HG02763 (cell line): ENCODE measurements around the gene BICRA.

Experiments used
- ATAC-seq: cut with Tn5 transposase; IDR thresholded peaks from one replicate; pipeline ENCODE4 v1.9.1; 2021; ENCODE audit warnings: mild to moderate bottlenecking, moderate library complexity; ENCODE audit not compliant: unreplicated experiment

Gene BICRA

GRCh38 chr19:47600246-47601179 lies 8.4 kb upstream of the BICRA start:
- ATAC-seq = peak; percentile 95

GRCh38 chr19:47601180-47601904 lies 7.6 kb upstream of the BICRA start:
- no peak for ATAC-seq

- ATAC-seq = no peak
Observed at GRCh38 chr19:47603706-47604565, 5.0 kb upstream of the BICRA start.

- no peak for ATAC-seq
Observed at GRCh38 chr19:47607564-47608073, 1.3 kb upstream of the BICRA start.

DNA sequence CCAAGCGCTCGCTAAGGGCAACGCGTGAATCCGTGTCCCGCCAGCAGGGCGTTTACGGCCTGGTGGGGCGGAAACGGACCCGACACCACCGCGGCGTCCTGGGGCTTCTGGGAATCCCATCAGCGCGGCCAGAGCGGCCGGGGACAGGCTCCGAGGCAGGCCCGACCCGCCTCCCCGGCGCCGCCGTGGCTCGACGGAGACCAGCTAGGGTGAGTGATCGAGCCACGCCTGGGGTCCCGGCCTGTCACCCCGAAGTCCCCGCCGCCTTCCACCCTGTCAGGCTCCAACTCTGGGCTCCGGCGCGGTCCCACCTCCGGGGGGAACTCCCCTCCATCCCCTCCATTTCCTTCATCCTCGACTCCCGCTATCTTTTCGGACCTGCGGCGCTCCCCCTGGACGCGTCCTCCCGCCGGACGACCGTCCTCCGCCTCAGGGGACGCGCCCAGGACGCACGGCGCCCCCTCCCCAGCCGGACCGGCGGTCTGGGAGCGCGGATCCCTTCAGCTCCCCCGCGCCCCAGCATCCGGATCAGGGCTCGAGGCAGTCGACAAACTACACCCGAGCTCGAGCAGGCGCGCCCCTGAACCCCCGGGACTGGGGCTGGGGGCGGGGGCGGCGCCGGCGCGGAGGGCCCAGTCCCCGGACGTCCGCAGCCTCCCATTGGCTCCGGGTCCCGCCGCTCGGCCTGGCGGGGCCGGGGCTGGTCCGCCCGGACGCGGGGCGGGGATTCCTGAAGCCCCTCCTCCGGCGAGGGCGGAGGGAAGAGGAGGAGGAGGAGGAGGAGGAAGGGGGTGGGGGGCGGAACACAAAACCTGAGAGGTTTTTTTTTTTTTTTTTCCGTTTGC lies 638 bp upstream of the BICRA start:
- peak; percentile 80 for ATAC-seq

DNA sequence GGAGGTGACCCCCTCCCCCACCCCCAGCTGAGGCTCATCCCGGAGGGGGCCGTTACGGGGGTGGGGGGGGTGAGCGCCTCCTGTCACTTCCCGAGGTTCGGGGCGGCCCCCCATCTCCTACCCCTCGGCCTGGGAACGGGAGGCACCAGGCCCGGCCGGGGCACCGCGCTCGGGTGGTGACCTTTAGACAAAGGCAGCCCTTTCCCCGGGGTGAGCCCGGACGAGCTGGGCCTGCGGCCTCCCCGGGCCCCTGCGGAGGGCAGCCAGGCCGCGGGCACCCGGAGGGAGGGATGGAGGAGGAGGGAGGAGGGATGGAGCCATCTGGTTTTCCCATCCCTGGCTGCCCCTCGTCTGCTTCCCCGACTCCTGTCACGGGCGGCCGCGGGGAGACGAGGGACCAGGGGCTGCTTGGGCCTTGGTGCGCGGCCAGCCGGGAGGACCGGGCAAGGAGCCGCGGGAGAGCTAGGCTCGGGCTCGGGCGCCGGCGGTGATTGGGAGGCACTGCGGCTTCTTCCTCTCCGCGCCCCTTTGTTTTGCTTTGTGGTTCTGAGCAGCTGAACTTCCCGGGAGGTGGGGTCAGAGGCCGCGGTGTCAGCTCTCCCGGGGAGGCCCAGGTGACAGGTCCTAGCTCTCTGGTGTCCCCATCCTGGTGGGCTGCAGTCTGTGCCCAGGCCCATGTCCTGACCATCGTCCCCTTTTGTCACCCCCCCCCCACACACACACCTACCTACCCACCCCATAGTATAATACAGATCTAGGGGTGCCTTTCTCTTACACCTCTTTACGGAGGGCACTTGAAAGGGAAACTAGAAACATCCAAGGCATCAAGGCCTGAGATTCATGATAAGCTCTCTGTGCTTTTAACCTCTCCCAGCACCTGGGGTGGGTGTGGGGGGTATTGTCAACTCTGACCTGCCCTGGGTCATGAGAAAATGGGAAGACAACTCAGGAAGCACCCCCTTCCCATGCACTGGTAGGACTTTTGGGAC lies 1.3 kb downstream of the BICRA start:
- no peak for ATAC-seq

- no peak for ATAC-seq
Observed at GRCh38 chr19:47610902-47611301, 2.0 kb downstream of the BICRA start.

DNA sequence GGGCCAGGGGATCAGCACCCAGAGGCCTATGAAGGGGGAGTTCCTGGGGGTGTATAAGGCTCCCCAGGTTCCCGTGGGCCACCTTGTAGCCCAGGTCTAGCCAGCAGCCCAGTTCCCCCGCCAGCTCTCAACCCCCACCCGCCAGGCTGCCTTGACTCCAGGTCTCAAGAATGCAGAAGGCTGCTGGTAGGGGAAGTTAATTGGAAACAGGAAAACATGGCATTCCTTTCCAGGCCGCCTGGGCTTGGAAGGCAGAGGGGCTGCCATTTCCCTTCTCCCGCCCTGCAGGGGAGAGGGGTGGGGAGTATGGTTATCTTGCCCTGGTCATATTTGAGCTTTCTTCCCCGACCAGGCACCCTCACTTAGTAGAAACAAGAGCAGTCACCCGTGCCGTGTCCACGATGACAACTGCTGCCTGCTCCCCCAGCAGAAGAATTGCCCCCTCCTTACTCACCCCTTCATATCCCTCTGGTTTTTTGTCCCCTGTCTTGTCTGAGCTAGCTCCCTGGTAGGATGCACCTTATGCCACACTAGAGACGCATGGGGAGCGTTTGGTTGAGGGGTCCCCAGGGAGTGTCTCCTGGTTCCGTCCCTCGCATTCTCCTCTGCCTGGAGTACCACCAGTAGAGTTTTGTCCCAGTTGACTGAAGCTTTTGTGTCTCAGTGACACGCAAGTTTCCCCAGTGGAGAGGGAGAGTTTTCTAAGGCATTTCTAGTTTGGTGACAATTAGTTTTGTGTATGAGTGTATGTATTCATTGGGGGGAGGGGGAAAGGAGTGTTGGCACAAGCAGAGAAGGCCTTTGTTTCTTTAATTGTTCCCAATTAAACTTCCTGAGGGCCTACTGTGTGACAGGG lies 4.5 kb downstream of the BICRA start:
- ATAC-seq = no peak

GRCh38 chr19:47614021-47614295 lies 5.0 kb downstream of the BICRA start:
- ATAC-seq = no peak

- no peak for ATAC-seq
Observed at GRCh38 chr19:47614559-47614958, 5.6 kb downstream of the BICRA start.

DNA sequence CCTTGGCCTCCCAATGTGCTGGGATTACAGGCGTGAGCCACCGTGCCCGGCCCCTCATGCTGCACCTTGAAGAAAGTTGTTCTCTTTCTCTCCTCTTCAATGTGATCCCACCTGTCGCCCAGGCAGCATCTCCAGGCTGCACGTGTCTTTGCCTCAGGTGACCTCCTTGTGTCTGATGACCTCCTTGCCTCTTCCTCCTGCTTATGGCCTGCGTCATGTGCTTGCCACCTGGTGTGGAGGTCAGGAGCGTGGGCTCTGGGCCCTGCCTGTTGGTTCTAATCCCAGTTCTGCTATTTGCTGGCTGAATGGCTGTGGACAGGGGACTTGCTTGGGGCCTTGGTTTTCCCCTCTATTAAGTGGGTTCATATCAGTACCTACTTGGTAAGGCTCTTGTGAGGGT lies 6.3 kb downstream of the BICRA start:
- ATAC-seq = no peak

- ATAC-seq = no peak
Observed at GRCh38 chr19:47615714-47616113, 6.8 kb downstream of the BICRA start.

DNA sequence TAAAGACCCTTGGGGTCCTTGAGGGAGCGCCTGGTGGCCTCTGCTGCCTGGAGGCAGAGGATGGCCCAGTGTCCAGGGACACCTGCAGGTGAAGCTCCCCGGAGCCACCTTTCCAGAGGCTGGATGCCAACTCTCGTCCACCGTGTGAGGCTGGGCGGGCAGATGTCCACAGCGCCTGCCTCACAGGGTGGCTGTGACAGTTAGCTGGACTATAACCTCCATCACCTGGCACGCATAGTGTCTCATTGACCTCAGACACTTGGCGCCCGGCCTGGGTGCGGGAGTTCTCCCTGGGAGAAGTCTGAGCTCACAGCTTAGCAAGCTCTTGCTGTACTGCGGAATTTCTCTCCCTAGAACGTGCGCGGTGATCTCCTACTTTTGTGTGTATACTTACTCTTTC lies 9.8 kb downstream of the BICRA start:
- no peak for ATAC-seq

- ATAC-seq = no peak
Observed at GRCh38 chr19:47619763-47620162, 10.8 kb downstream of the BICRA start.

- ATAC-seq = no peak
Observed at GRCh38 chr19:47623151-47623920, 14.4 kb downstream of the BICRA start.

DNA sequence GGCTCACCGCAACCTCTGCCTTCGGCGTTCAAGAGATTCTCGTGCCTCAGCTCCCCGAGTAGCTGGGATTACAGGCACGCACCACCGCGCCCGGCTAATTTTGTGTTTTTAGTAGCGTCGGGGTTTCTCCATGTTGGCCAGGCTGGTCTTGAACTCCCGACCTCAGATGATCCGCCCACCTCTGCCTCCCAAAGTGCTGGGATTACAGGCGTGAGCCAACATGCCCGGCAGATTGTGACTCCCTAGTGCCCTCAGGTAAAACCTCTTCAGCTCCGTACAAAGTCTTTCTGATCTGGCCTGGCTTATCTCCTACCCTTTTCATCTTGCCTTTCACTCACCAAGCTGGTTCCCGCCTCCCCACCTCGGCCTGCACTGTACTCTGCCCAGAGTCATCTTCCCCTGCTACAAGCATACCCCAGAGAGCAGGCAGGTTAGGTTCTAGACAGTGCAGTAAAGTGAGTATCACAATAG lies 15.0 kb downstream of the BICRA start:
- no peak for ATAC-seq

DNA sequence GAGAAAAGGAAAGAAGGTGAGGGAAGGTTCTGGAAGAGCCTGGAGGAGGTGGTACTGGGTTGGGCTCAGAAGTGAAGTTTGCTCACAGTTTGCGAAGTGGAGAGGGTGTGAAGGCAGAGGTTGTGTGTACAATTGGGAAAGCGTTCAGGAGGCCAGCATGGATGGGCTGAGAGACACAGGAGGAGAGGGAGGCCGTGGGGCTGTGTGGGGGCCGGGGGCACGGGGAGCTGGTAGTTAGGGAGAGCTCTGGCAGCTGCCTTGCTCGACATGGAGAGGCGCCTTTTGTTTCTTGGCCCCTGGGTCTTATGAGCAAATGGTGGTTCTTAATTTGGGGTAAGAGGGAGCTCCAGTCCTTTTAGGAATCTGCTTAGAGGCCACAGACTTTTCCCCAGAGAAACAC lies 16.7 kb downstream of the BICRA start:
- ATAC-seq = no peak
